NB4 (cell line): ENCODE measurements around the gene TRNAU1AP.

Source experiments
- DNase-seq: peaks from one replicate; pipeline ENCODE4 v3.0.0; 2010; ENCODE audit warnings: low read depth
- H3K4me3 ChIP-seq: one replicate; pipeline ENCODE4 v1.5.1; 2011; ENCODE audit warnings: mild to moderate bottlenecking, low read depth, low read length, moderate library complexity
- CTCF ChIP-seq: IDR thresholded peaks from one replicate; pipeline ENCODE4 v1.5.1; 2012; ENCODE audit warnings: low read depth, low read length
- MAX ChIP-seq: IDR thresholded peaks from 2 replicates; pipeline ENCODE4 v1.6.1; 2011; ENCODE audit warnings: low read depth, low read length
- MYC ChIP-seq: IDR thresholded peaks from 2 replicates; pipeline ENCODE4 v1.6.1; 2011; ENCODE audit warnings: low read depth, low read length
- POLR2A ChIP-seq: IDR thresholded peaks from 2 replicates; pipeline ENCODE4 v1.6.1; 2011; ENCODE audit warnings: mild to moderate bottlenecking; ENCODE audit not compliant: insufficient read length; ENCODE audit errors: extremely low read depth

TRNAU1AP gene

GRCh38 chr1:28602536-28603439 lies 49.9 kb downstream of the TRNAU1AP start:
- no peak overlapping the region for H3K4me3 ChIP-seq
- peak; percentile 73 for DNase-seq
- TF ChIP-seq POLR2A (no peak), CTCF (peak; percentile 67)

GRCh38 chr1:28604411-28604810 lies 51.5 kb downstream of the TRNAU1AP start:
- no peak for DNase-seq
- no peak for TF ChIP-seq POLR2A
- TF ChIP-seq CTCF: no peak
- TF ChIP-seq MYC: no peak
- no peak for TF ChIP-seq MAX
- no peak overlapping the region for H3K4me3 ChIP-seq

- TF ChIP-seq MYC: no peak
- no peak for TF ChIP-seq CTCF
- no peak for TF ChIP-seq POLR2A
- TF ChIP-seq MAX: no peak
- no peak for DNase-seq
- no peak overlapping the region for H3K4me3 ChIP-seq
Measured at GRCh38 chr1:28604962-28605361, 52.1 kb downstream of the TRNAU1AP start.

GRCh38 chr1:28606771-28607170 lies 53.9 kb downstream of the TRNAU1AP start:
- no peak for DNase-seq
- no peak overlapping the region for H3K4me3 ChIP-seq
- no peak for TF ChIP-seq POLR2A
- no peak for TF ChIP-seq MYC
- TF ChIP-seq MAX: no peak
- TF ChIP-seq CTCF: no peak

GRCh38 chr1:28613175-28613574 lies 60.3 kb downstream of the TRNAU1AP start:
- TF ChIP-seq MYC (no peak), MAX (no peak), CTCF (no peak), POLR2A (no peak)
- no peak for DNase-seq
- no peak overlapping the region for H3K4me3 ChIP-seq
